Neural progenitor cell (in vitro differentiated cells): ENCODE measurements around the gene LEMD3. TPM values are rescaled to one million over a fixed set of nuclear protein-coding genes. Genes with fewer than 3 reads are reported as not detected.

Source experiments
- DNase-seq: peaks from one replicate; pipeline ENCODE4 v3.0.0-alpha.2; 2016; ENCODE audit warnings: low spot score
- H2AFZ ChIP-seq: fragments of 200-600 bp; sonication (generic); replicated peaks from 2 replicates; pipeline ENCODE4 v1.6.1; 2016; ENCODE audit warnings: antibody characterized with exemption
- H3F3A ChIP-seq: fragments of 200-600 bp; sonication (generic); 2 replicates; pipeline ENCODE4 v1.6.1; 2016; ENCODE audit warnings: antibody characterized with exemption, low read depth
- H3K27ac ChIP-seq: fragments of 200-600 bp; sonication (generic); 2 replicates; pipeline ENCODE4 v1.5.1; 2016; ENCODE audit warnings: mild to moderate bottlenecking
- H3K27me3 ChIP-seq: fragments of 200-600 bp; sonication (generic); 2 replicates; pipeline ENCODE4 v1.6.1; 2016; ENCODE audit warnings: mild to moderate bottlenecking, moderate library complexity
- H3K36me3 ChIP-seq: fragments of 200-600 bp; sonication (generic); 2 replicates; pipeline ENCODE4 v1.5.1; 2016
- H3K4me1 ChIP-seq: fragments of 200-600 bp; sonication (generic); 2 replicates; pipeline ENCODE4 v1.6.1; 2016; ENCODE audit warnings: mixed run types
- H3K4me2 ChIP-seq: fragments of 200-600 bp; sonication (generic); 2 replicates; pipeline ENCODE4 v1.6.1; 2016
- H3K4me3 ChIP-seq: fragments of 200-600 bp; sonication (generic); 2 replicates; pipeline ENCODE4 v1.5.1; 2016
- H3K79me2 ChIP-seq: fragments of 200-600 bp; sonication (generic); 2 replicates; pipeline ENCODE4 v1.6.1; 2016; ENCODE audit warnings: low read depth
- H3K9ac ChIP-seq: fragments of 200-600 bp; sonication (generic); 2 replicates; pipeline ENCODE4 v1.6.1; 2016
- H3K9me3 ChIP-seq: fragments of 200-600 bp; sonication (generic); 2 replicates; pipeline ENCODE4 v1.5.1; 2016; ENCODE audit warnings: low read depth
- H4K20me1 ChIP-seq: fragments of 200-600 bp; sonication (generic); 2 replicates; pipeline ENCODE4 v1.6.1; 2016; ENCODE audit warnings: low read depth
- H3K27ac Mint-ChIP-seq: 3 replicates; pipeline ENCODE4 v1.8.0; 2021; ENCODE audit warnings: mixed read lengths
- H3K27me3 Mint-ChIP-seq: 2 replicates; pipeline ENCODE4 v1.8.0; 2022; ENCODE audit warnings: low read depth, mild to moderate bottlenecking, inconsistent platforms, moderate library complexity, mixed read lengths; ENCODE audit not compliant: insufficient read depth
- H3K36me3 Mint-ChIP-seq: 3 replicates; pipeline ENCODE4 v1.8.0; 2021; ENCODE audit warnings: mixed read lengths
- H3K4me1 Mint-ChIP-seq: 3 replicates; pipeline ENCODE4 v1.8.0; 2021; ENCODE audit warnings: mixed read lengths
- H3K4me3 Mint-ChIP-seq: 3 replicates; pipeline ENCODE4 v1.8.0; 2021; ENCODE audit warnings: mild to moderate bottlenecking, moderate library complexity, mixed read lengths
- H3K9me3 Mint-ChIP-seq: 3 replicates; pipeline ENCODE4 v1.8.0; 2020; ENCODE audit warnings: mixed read lengths
- EZH2 ChIP-seq: fragments of 200-600 bp; sonication (generic); IDR thresholded peaks from 2 replicates; pipeline ENCODE4 v1.6.1; 2017; ENCODE audit warnings: antibody characterized with exemption, mild to moderate bottlenecking, moderate library complexity
- EZH2phosphoT487 ChIP-seq: fragments of 200-600 bp; sonication (generic); IDR thresholded peaks from 2 replicates; pipeline ENCODE4 v1.6.1; 2017; ENCODE audit warnings: antibody characterized with exemption
- total RNA-seq: library from RNA; depleted of rRNA; stranded (reverse); fragments of >200 nt; gene quantifications from 2 replicates; pipeline ENCODE4 v1.2.3, GENCODE V29; 2015; ENCODE audit warnings: low replicate concordance
- TF ChIP-seq, protein P1 (sequence below): fragments of 200-600 bp; sonication (generic); IDR thresholded peaks from 2 replicates; pipeline ENCODE4 v1.5.1; 2017; ENCODE audit warnings: antibody characterized with exemption, mild to moderate bottlenecking

Gene LEMD3
- total RNA-seq, 1 donor from 2014 or later = 11.5 TPM

DNA sequence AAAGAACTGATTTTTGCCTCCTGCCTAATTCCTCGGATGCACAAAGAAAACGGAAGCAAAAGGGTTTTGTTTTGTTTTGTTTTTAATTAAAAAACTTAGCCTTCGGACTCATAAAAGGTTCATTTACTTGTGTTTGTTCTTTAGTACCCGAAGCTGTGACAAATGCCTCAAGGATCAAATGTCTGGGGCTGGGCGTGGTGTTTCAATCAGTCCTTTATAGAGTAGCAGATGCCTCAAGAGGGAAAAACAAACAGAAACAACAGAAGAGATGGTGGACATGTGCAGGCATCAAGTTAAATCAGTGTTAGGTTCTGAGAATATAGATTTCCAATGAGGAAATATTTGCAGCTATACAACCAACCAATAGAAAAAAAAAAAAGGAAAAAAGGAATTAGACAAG, 46.7 kb upstream of the LEMD3 start:
- Mint-ChIP-seq H3K4me3 (no peak overlapping the region), H3K27me3 (peaks cover 19% of the 10 kb centered on the region)
- H3K27me3 ChIP-seq = peaks cover 97% of the 10 kb centered on the region

GRCh38 chr12:65123435-65124063, 45.8 kb upstream of the LEMD3 start:
- H3K27me3 Mint-ChIP-seq = peaks cover 16% of the 10 kb centered on the region
- Histone ChIP-seq H3K9me3 (no peaks in the 10 kb centered on the region), H3K4me3 (no peak overlapping the region), H3K27ac (no peak overlapping the region), H3K36me3 (no peaks in the 10 kb centered on the region), H3K27me3 (peaks cover 89% of the 10 kb centered on the region), H3K9ac (no peak overlapping the region), H2AFZ (no peak overlapping the region), H3K4me2 (no peak overlapping the region), H3K79me2 (no peaks in the 10 kb centered on the region), H4K20me1 (no peaks in the 10 kb centered on the region), H3F3A (peaks cover 11% of the 10 kb centered on the region), H3K4me1 (no peaks in the 10 kb centered on the region)
- H3K36me3 Mint-ChIP-seq = no peaks in the 10 kb centered on the region
- H3K4me1 Mint-ChIP-seq = peaks cover 4% of the 10 kb centered on the region
- DNase-seq = peak; percentile 69
- H3K4me3 Mint-ChIP-seq = no peak overlapping the region
- no peak overlapping the region for H3K27ac Mint-ChIP-seq
- TF ChIP-seq, protein P1, sequence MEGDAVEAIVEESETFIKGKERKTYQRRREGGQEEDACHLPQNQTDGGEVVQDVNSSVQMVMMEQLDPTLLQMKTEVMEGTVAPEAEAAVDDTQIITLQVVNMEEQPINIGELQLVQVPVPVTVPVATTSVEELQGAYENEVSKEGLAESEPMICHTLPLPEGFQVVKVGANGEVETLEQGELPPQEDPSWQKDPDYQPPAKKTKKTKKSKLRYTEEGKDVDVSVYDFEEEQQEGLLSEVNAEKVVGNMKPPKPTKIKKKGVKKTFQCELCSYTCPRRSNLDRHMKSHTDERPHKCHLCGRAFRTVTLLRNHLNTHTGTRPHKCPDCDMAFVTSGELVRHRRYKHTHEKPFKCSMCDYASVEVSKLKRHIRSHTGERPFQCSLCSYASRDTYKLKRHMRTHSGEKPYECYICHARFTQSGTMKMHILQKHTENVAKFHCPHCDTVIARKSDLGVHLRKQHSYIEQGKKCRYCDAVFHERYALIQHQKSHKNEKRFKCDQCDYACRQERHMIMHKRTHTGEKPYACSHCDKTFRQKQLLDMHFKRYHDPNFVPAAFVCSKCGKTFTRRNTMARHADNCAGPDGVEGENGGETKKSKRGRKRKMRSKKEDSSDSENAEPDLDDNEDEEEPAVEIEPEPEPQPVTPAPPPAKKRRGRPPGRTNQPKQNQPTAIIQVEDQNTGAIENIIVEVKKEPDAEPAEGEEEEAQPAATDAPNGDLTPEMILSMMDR = peak; percentile 79
- no peak for TF ChIP-seq EZH2phosphoT487
- H3K9me3 Mint-ChIP-seq = no peaks in the 10 kb centered on the region

More for the DNA sequence above, 46.7 kb upstream of the LEMD3 start:
- H2AFZ ChIP-seq = no peak overlapping the region
- H3K36me3 Mint-ChIP-seq = no peaks in the 10 kb centered on the region
- H3K4me1 ChIP-seq = no peaks in the 10 kb centered on the region
- peaks cover 11% of the 10 kb centered on the region for H3F3A ChIP-seq
- H3K4me3 ChIP-seq = no peak overlapping the region
- no peaks in the 10 kb centered on the region for H3K9me3 Mint-ChIP-seq
- H3K9me3 ChIP-seq = no peaks in the 10 kb centered on the region
- no peak overlapping the region for H3K9ac ChIP-seq
- no peak for TF ChIP-seq EZH2
- TF ChIP-seq, protein P1 = no peak
- no peak for TF ChIP-seq EZH2phosphoT487
- H3K4me2 ChIP-seq = no peak overlapping the region
- H3K27ac Mint-ChIP-seq = no peak overlapping the region
- H3K4me1 Mint-ChIP-seq = peaks cover 4% of the 10 kb centered on the region
- no peaks in the 10 kb centered on the region for H3K36me3 ChIP-seq
- no peaks in the 10 kb centered on the region for H3K79me2 ChIP-seq
- H3K27ac ChIP-seq = no peak overlapping the region
- no peaks in the 10 kb centered on the region for H4K20me1 ChIP-seq
- peak; percentile 20 for DNase-seq

- no peaks in the 10 kb centered on the region for H3K9me3 Mint-ChIP-seq
- Histone ChIP-seq H3K36me3 (no peaks in the 10 kb centered on the region), H2AFZ (no peak overlapping the region), H3K79me2 (no peaks in the 10 kb centered on the region), H3K4me1 (no peaks in the 10 kb centered on the region), H3K4me3 (no peak overlapping the region), H3K27me3 (peaks cover 80% of the 10 kb centered on the region), H3K9me3 (no peaks in the 10 kb centered on the region), H3F3A (peaks cover 11% of the 10 kb centered on the region), H3K27ac (no peak overlapping the region), H3K9ac (no peak overlapping the region), H4K20me1 (no peaks in the 10 kb centered on the region), H3K4me2 (no peak overlapping the region)
- peaks cover 4% of the 10 kb centered on the region for H3K4me1 Mint-ChIP-seq
- TF ChIP-seq, protein P1 = no peak
- TF ChIP-seq EZH2phosphoT487 (no peak), EZH2 (no peak)
- DNase-seq = no peak
- H3K4me3 Mint-ChIP-seq = no peak overlapping the region
- peaks cover 15% of the 10 kb centered on the region for H3K27me3 Mint-ChIP-seq
- no peak overlapping the region for H3K27ac Mint-ChIP-seq
- no peaks in the 10 kb centered on the region for H3K36me3 Mint-ChIP-seq
These were observed 44.1 kb upstream of the LEMD3 start for GRCh38 chr12:65125247-65125646.
